Naive thymus-derived CD4-positive, alpha-beta T cell (primary cell): ENCODE results near the gene ABCG1. TPM values are rescaled to one million over a fixed set of nuclear protein-coding genes. Genes with fewer than 3 reads are reported as not detected.

ENCODE experiments used
- ATAC-seq: fragments of 150-1000 bp; cut with Tn5 transposase; 2 replicates; pipeline ENCODE4 v1.10.0; 2021; ENCODE audit warnings: mild to moderate bottlenecking, moderate library complexity
- CTCF ChIA-PET: fragments of 350-600 bp; sonication (Branson Sonifier 250); formaldehyde crosslinking; loops from one replicate; lab custom pipeline; 2021; ENCODE audit warnings: antibody characterized with exemption; lab: Charles Lee
- POLR2A ChIA-PET: fragments of 350-600 bp; sonication (Branson Sonifier 250); formaldehyde crosslinking; loops from one replicate; lab custom pipeline; 2021; ENCODE audit warnings: antibody characterized with exemption, inconsistent platforms; lab: Charles Lee
- DNase-seq, 9 donors: peaks; one replicate each; pipeline versions ENCODE4 v3.0.0 to v3.0.0-alpha.2; 2020 to 2022; ENCODE audit warnings: mixed read lengths in 1 of 9
- H3K27ac ChIP-seq: one replicate; pipeline ENCODE4 v1.7.0; 2013; ENCODE audit warnings: mild to moderate bottlenecking, low read depth, low read length, moderate library complexity
- H3K27me3 ChIP-seq, 2 donors: one replicate each; pipeline ENCODE4 v1.7.0; 2013; ENCODE audit warnings: low read length in 2 of 2, mild to moderate bottlenecking in 2 of 2, moderate library complexity in 2 of 2; ENCODE audit not compliant: control insufficient read depth in 2 of 2, insufficient read depth in 2 of 2
- H3K36me3 ChIP-seq, 3 experiments: 1 replicate in 2 of 3; 2 replicates in 1 of 3; pipeline ENCODE4 v1.7.0; 2013; ENCODE audit warnings: low read length in 3 of 3, mild to moderate bottlenecking in 3 of 3, moderate library complexity in 1 of 3; ENCODE audit not compliant: insufficient read depth in 3 of 3, control insufficient read depth in 2 of 3
- H3K4me1 ChIP-seq, 2 donors: one replicate each; pipeline ENCODE4 v1.7.0; 2013; ENCODE audit warnings: low read length in 2 of 2, mild to moderate bottlenecking in 2 of 2, moderate library complexity in 1 of 2; ENCODE audit not compliant: control insufficient read depth in 2 of 2, insufficient read depth in 2 of 2
- H3K4me3 ChIP-seq: 2 replicates; pipeline ENCODE4 v1.7.0; 2013; ENCODE audit warnings: mild to moderate bottlenecking, low read length
- H3K9me3 ChIP-seq, 3 experiments: 1 replicate in 2 of 3; 2 replicates in 1 of 3; pipeline ENCODE4 v1.7.0; 2013; ENCODE audit warnings: low read length in 3 of 3; ENCODE audit not compliant: control insufficient read depth in 2 of 3
- H3K27ac Mint-ChIP-seq, 9 donors: one replicate each; pipeline ENCODE4 v1.8.0; 2020 to 2022; ENCODE audit warnings: mixed read lengths in 9 of 9, mild to moderate bottlenecking in 8 of 9, moderate library complexity in 5 of 9, inconsistent platforms in 2 of 9
- H3K27me3 Mint-ChIP-seq, 5 donors: one replicate each; pipeline ENCODE4 v1.8.0; 2021 to 2022; ENCODE audit warnings: mixed read lengths in 5 of 5, mild to moderate bottlenecking in 1 of 5
- H3K36me3 Mint-ChIP-seq, 5 donors: one replicate each; pipeline ENCODE4 v1.8.0; 2020 to 2022; ENCODE audit warnings: mixed read lengths in 5 of 5, mild to moderate bottlenecking in 3 of 5, inconsistent platforms in 1 of 5
- H3K4me1 Mint-ChIP-seq, 7 donors: one replicate each; pipeline ENCODE4 v1.8.0; 2020 to 2022; ENCODE audit warnings: mixed read lengths in 7 of 7, mild to moderate bottlenecking in 3 of 7, inconsistent platforms in 1 of 7
- H3K4me3 Mint-ChIP-seq, 10 donors: one replicate each; pipeline ENCODE4 v1.8.0; 2020 to 2022; ENCODE audit warnings: mild to moderate bottlenecking in 10 of 10, mixed read lengths in 10 of 10, moderate library complexity in 6 of 10, inconsistent platforms in 2 of 10
- H3K9me3 Mint-ChIP-seq, 11 donors: one replicate each; pipeline ENCODE4 v1.8.0; 2020 to 2022; ENCODE audit warnings: mixed read lengths in 11 of 11, mild to moderate bottlenecking in 4 of 11, inconsistent platforms in 1 of 11, moderate library complexity in 1 of 11
- intact Hi-C, 2 donors: fragments of 100-400 bp; cut with micrococcal nuclease; formaldehyde crosslinking; loops; one replicate each; pipeline ENCODE4 v1.15.1; 2023
- polyA plus RNA-seq, 2 donors: library from polyadenylated mRNA; unstranded; fragments of 300-500 nt; fragmentation: Illumina TruSeq; gene quantifications; one replicate each; pipeline ENCODE4 v1.2.3, GENCODE V29; 2021
- total RNA-seq, 6 experiments: library from RNA in 5 of 6; stranded (reverse) in 5 of 6; gene quantifications; 1 replicate in 5 of 6; 2 replicates in 1 of 6; pipeline ENCODE4 v1.2.3 and lab custom pipeline; 2021 to 2026

The ABCG1 gene
- total and polyA plus RNA-seq, 7 experiments from 2014 or later, result 0.67 to 49.7 (median 17.0) TPM

DNA sequence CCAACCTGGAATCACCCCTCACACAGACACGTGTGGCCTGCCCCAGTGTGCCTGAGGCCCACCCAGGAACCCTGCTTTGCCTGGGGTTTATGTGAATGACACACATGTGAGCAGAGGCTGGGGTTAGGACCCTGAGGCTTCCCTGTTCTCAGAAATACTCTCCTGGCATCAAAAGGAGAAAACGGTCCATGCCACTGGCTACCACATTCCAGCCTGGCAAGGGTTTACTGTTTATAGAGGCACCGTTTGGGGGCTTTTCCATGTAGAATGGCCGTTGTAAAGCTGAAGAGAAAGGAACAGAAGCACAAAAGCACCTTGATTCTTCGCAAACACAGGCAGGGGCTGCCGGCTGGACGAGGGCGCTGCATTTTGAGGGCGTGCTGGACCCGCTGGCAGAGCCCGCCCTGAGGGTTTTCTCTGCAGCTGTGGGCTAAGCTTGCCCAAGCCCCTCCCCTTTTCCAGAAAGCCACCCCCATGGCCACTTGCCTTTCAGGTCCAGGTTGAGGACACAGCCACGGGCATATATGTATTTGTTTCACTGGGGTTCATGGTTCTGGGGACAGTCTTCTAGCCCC is 83.2 kb downstream of the ABCG1 start:
- intact Hi-C loops, result no loop called here
- peaks cover 0 to 12% (median 0%) of the 10 kb centered on the region in 3 experiments for H3K36me3 ChIP-seq
- H3K27ac ChIP-seq, result no peak overlapping the region
- Mint-ChIP-seq H3K27ac (peak overlapping the region in 1 of 9 donors; percentile 17), H3K36me3 (peaks cover 0 to 7% (median 1%) of the 10 kb centered on the region in 5 donors), H3K4me1 (peaks cover 0 to 24% (median 23%) of the 10 kb centered on the region in 7 donors), H3K9me3 (no peaks in the 10 kb centered on the region), H3K4me3 (no peak overlapping the region), H3K27me3 (peaks cover 0 to 7% (median 0%) of the 10 kb centered on the region in 5 donors)
- H3K27me3 ChIP-seq, result no peaks in the 10 kb centered on the region
- H3K9me3 ChIP-seq, result no peaks in the 10 kb centered on the region
- POLR2A ChIA-PET, result no interaction called here
- no peak for ATAC-seq
- DNase-seq, result no peak
- CTCF ChIA-PET, result no interaction called here
- no peak overlapping the region for H3K4me3 ChIP-seq
- peaks cover 0 to 12% of the 10 kb centered on the region in 2 donors for H3K4me1 ChIP-seq

DNA sequence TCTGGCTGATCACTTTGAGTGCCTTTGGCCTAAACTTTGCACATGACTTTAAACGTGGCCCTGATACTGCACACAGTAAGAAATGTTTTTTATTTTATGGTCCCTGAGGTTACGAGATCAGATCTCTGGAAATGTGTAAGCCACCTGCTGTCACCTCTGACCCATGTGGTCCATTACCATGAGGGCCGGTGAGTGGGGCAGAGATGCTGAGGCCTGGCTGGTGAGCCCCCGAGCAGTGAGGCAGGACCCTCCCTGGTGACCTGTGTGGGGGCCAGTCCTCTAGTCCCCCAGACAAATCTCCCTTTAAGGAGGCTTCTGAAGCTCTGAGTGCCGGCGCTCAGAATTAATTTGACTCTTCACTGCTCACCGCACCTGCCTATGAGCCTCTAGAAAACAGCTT is 83.9 kb downstream of the ABCG1 start:
- H3K27ac ChIP-seq, result no peak overlapping the region
- no peaks in the 10 kb centered on the region for H3K9me3 ChIP-seq
- intact Hi-C loops, result no loop called here
- CTCF ChIA-PET, result no interaction called here
- ATAC-seq, result no peak
- peaks cover 0 to 6% (median 0%) of the 10 kb centered on the region in 3 experiments for H3K36me3 ChIP-seq
- Mint-ChIP-seq H3K4me1 (peaks cover 0 to 24% (median 23%) of the 10 kb centered on the region in 7 donors), H3K36me3 (peaks cover 0 to 4% (median 0%) of the 10 kb centered on the region in 5 donors), H3K27me3 (peaks cover 0 to 13% (median 0%) of the 10 kb centered on the region in 5 donors), H3K9me3 (no peaks in the 10 kb centered on the region), H3K27ac (peak overlapping the region in 1 of 9 donors; percentile 13), H3K4me3 (no peak overlapping the region)
- H3K27me3 ChIP-seq, result no peaks in the 10 kb centered on the region
- POLR2A ChIA-PET, result no interaction called here
- H3K4me1 ChIP-seq, result peaks cover 0 to 12% of the 10 kb centered on the region in 2 donors
- no peak overlapping the region for H3K4me3 ChIP-seq
- DNase-seq, result no peak

DNA sequence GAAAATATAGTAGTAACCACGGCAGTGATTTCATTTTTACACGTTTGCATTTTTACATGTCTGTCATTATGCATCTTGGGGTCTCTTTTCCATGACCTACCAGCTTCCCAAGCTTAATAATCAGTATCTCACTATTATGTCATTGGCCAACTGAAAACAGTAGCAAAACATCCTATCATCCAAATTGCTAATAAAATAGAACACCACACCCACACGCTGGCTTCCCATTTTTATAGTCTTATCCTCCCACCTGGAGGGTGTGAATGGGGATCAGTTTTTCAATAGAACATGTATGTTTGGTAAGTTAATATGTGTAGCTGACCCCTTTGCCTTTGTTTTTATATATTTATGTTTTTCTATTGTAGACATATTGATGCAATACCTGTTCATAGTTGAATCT is 84.5 kb downstream of the ABCG1 start:
- ChIA-PET CTCF (no interaction called here), POLR2A (no interaction called here)
- Mint-ChIP-seq H3K27me3 (peaks cover 0 to 15% (median 0%) of the 10 kb centered on the region in 5 donors), H3K4me1 (peaks cover 0 to 24% (median 21%) of the 10 kb centered on the region in 7 donors), H3K9me3 (no peaks in the 10 kb centered on the region), H3K4me3 (no peak overlapping the region), H3K36me3 (peaks cover 0 to 2% (median 0%) of the 10 kb centered on the region in 5 donors), H3K27ac (peak overlapping the region in 1 of 9 donors; percentile 13)
- intact Hi-C loops, result no loop called here
- H3K27me3 ChIP-seq, result no peaks in the 10 kb centered on the region
- H3K4me3 ChIP-seq, result no peak overlapping the region
- DNase-seq (no peak), ATAC-seq (no peak)
- H3K27ac ChIP-seq, result no peak overlapping the region
- no peaks in the 10 kb centered on the region for H3K9me3 ChIP-seq
- no peaks in the 10 kb centered on the region for H3K36me3 ChIP-seq
- H3K4me1 ChIP-seq, result peaks cover 0 to 12% of the 10 kb centered on the region in 2 donors

DNA sequence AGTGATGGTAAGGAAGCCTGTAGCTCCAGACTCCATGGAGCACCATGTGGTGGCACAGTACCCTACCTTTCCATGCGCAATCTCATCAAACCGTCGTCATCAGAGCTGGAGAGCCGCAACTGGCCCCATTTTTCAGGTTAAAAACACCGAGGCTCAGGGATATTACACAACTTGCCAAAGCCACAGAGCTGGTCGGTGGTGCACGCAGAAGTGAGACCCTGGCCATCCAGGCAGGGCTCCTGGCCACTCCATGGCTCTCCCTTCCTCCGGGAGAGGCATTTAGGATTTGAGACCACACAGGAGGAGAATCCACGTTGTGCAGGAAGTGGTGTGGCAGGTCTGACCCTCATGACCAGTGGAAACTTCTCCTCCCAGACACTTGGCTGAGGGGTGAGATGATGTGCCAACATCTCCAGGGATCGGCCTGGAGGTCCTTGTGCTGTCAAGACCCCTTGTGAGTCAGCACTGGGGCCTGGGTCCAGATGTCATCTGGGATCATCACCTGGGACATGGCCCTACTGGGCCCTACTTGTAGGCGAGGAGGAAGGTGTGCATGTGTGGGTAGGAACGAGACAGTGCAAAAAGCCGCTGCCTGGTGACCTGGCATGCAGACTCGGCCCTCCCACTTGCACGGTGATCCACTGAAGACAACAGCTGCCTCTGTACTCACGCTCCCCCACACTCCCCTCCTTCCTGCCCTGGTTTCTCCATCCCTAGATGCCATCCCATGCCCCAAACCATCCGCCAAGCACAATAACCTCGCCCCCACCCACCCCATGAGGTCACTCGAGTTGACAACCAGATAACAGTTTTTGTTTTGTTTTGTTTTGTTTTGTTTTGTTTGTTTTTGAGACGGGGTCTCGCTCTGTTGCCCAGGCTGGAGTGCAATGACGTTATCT is 85.9 kb downstream of the ABCG1 start:
- Mint-ChIP-seq H3K36me3 (no peaks in the 10 kb centered on the region), H3K27ac (peak overlapping the region in 1 of 9 donors; percentile 21), H3K4me3 (no peak overlapping the region), H3K4me1 (peaks cover 0 to 20% (median 14%) of the 10 kb centered on the region in 7 donors), H3K27me3 (peaks cover 0 to 15% (median 0%) of the 10 kb centered on the region in 5 donors), H3K9me3 (no peaks in the 10 kb centered on the region)
- intact Hi-C loops, result loop anchor here in 1 of 2 donors (5.0 kb wide), 1 partner anchor 527 kb away; no protein-coding TSS in a partner anchor
- CTCF ChIA-PET, result no interaction called here
- Histone ChIP-seq H3K36me3 (no peaks in the 10 kb centered on the region), H3K9me3 (no peaks in the 10 kb centered on the region), H3K27me3 (no peaks in the 10 kb centered on the region), H3K4me3 (no peak overlapping the region), H3K4me1 (peaks cover 0 to 8% of the 10 kb centered on the region in 2 donors), H3K27ac (no peak overlapping the region)
- POLR2A ChIA-PET, result interaction anchor here (0.7 kb wide), 1 partner anchor 185 kb away, joined by 3 read pairs; no protein-coding TSS in a partner anchor
- DNase-seq, result no peak
- no peak for ATAC-seq

DNA sequence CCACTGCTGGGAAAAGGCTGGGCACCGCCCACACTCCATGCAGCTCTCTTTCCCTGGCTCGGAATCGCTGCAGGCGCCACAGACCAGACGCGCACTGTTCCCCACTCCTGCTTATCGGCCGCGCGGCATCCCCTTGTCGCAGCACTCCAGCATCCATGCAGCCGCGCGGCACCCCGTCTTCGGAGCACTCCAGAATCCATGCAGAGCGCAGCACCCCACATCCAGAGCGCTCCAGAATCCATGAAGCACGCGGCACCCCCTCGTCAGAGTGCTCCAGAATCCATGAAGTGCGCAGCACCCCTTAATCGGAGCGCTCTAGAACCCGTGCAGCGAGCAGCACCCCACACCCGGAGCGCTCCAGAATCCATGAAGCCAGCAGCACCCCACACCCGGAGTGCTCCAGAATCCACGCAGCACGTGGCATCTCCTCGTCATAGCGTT is 86.8 kb downstream of the ABCG1 start:
- H3K4me3 ChIP-seq, result no peak overlapping the region
- ATAC-seq (no peak), DNase-seq (no peak)
- H3K9me3 Mint-ChIP-seq, result peaks cover 0 to 3% (median 0%) of the 10 kb centered on the region in 11 donors
- no peak overlapping the region for H3K27ac ChIP-seq
- ChIA-PET CTCF (no interaction called here), POLR2A (no interaction called here)
- no peak overlapping the region for H3K4me3 Mint-ChIP-seq
- peaks cover 0 to 16% (median 7%) of the 10 kb centered on the region in 7 donors for H3K4me1 Mint-ChIP-seq
- H3K27ac Mint-ChIP-seq, result peak overlapping the region in 1 of 9 donors; percentile 38
- intact Hi-C loops, result loop anchor here in 1 of 2 donors (5.0 kb wide), 1 partner anchor 527 kb away; no protein-coding TSS in a partner anchor
- no peaks in the 10 kb centered on the region for H3K36me3 ChIP-seq
- H3K27me3 Mint-ChIP-seq, result peaks cover 0 to 15% (median 0%) of the 10 kb centered on the region in 5 donors
- no peaks in the 10 kb centered on the region for H3K27me3 ChIP-seq
- H3K36me3 Mint-ChIP-seq, result no peaks in the 10 kb centered on the region
- H3K9me3 ChIP-seq, result no peaks in the 10 kb centered on the region
- peaks cover 0 to 8% of the 10 kb centered on the region in 2 donors for H3K4me1 ChIP-seq

DNA sequence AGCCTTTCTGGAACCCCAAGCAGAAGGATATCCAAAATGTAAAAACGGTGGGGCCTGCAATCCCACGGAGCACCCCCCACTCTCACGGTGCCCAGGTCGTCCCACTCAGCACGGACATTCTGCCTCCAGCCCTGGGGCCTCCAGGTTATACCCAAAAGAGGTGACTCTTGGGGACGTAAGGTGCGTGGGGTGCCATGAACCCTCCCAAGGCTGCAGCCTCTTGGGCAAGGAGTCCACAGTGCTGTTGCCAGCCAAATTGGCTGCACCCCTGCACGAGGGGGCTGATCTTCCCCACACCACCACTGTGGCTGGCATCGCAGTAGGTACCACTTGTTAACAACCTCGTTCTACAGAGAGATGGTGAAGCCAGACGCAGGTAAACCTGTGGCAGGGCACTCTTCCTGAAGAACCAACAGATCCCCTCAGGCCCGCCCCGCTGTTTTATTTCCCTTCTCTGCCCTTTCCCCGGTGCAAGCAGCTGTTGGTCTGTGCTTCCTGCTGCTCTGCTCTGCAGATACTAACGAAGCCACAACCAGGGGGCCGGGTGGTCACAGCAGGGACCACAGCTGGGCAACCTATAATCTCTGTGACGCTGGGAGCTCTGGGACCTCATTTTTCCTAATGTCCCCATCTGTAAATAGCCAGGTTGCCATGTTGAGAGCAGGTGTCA is 87.6 kb downstream of the ABCG1 start:
- ChIA-PET CTCF (interaction anchor here (0.7 kb wide), 1 partner anchor 32 kb away, joined by 5 read pairs; no protein-coding TSS in a partner anchor), POLR2A (no interaction called here)
- H3K4me3 Mint-ChIP-seq, result no peak overlapping the region
- no peak for ATAC-seq
- no peaks in the 10 kb centered on the region for H3K36me3 Mint-ChIP-seq
- peak overlapping the region in 1 of 9 donors; percentile 53 for H3K27ac Mint-ChIP-seq
- Histone ChIP-seq H3K9me3 (no peaks in the 10 kb centered on the region), H3K27ac (no peak overlapping the region), H3K27me3 (no peaks in the 10 kb centered on the region), H3K4me1 (peaks cover 0 to 8% of the 10 kb centered on the region in 2 donors), H3K4me3 (no peak overlapping the region), H3K36me3 (no peaks in the 10 kb centered on the region)
- peaks cover 0 to 16% (median 7%) of the 10 kb centered on the region in 7 donors for H3K4me1 Mint-ChIP-seq
- peaks cover 0 to 3% (median 0%) of the 10 kb centered on the region in 11 donors for H3K9me3 Mint-ChIP-seq
- DNase-seq, result no peak
- H3K27me3 Mint-ChIP-seq, result peaks cover 0 to 15% (median 0%) of the 10 kb centered on the region in 5 donors
- intact Hi-C loops, result loop anchor here in 1 of 2 donors (5.0 kb wide), 1 partner anchor 526 kb away; no protein-coding TSS in a partner anchor
